GM23338 (cell line): Measurements from ENCODE around the gene CHP1. TPM values are rescaled to one million over a fixed set of nuclear protein-coding genes. Genes with fewer than 3 reads are reported as not detected.

Source experiments
- ATAC-seq: fragments of 200-7000 bp; cut with Tn5 transposase; 3 replicates; pipeline ENCODE4 v1.9.1; 2020
- DNase-seq: peaks from one replicate; pipeline ENCODE4 v3.0.0-alpha.2; 2015; ENCODE audit warnings: low spot score
- H2AFZ ChIP-seq: fragments of 200-600 bp; sonication (generic); 2 replicates; pipeline ENCODE4 v1.8.0; 2016; ENCODE audit warnings: antibody characterized with exemption, mild to moderate bottlenecking, moderate library complexity
- H3F3A ChIP-seq: fragments of 200-600 bp; sonication (generic); replicated peaks from 2 replicates; pipeline ENCODE4 v1.8.0; 2017; ENCODE audit warnings: antibody characterized with exemption, mixed run types, low read depth
- H3K27ac ChIP-seq: fragments of 200-600 bp; sonication (generic); 2 replicates; pipeline ENCODE4 v1.6.1; 2016; ENCODE audit warnings: low read depth
- H3K27me3 ChIP-seq: fragments of 200-600 bp; sonication (generic); 2 replicates; pipeline ENCODE4 v1.8.0; 2016; ENCODE audit warnings: mild to moderate bottlenecking, mixed run types, moderate library complexity; ENCODE audit not compliant: insufficient read depth
- H3K36me3 ChIP-seq: fragments of 200-600 bp; sonication (generic); 2 replicates; pipeline ENCODE4 v1.8.0; 2016; ENCODE audit warnings: mild to moderate bottlenecking; ENCODE audit not compliant: insufficient read depth
- H3K4me1 ChIP-seq: fragments of 200-600 bp; sonication (generic); 2 replicates; pipeline ENCODE4 v1.8.0; 2016; ENCODE audit warnings: mild to moderate bottlenecking, moderate library complexity; ENCODE audit not compliant: insufficient read depth
- H3K4me2 ChIP-seq: fragments of 200-600 bp; sonication (generic); 2 replicates; pipeline ENCODE4 v1.7.1; 2017; ENCODE audit warnings: mixed run types
- H3K4me3 ChIP-seq: fragments of 200-600 bp; sonication (generic); 2 replicates; pipeline ENCODE4 v1.6.1; 2016; ENCODE audit warnings: mixed run types
- H3K79me2 ChIP-seq: fragments of 200-600 bp; sonication (generic); replicated peaks from 2 replicates; pipeline ENCODE4 v1.8.0; 2017; ENCODE audit warnings: mild to moderate bottlenecking; ENCODE audit not compliant: insufficient read depth
- H3K9me2 ChIP-seq: fragments of 200-600 bp; sonication (generic); 2 replicates; pipeline ENCODE4 v1.8.0; 2017; ENCODE audit not compliant: insufficient read depth
- H4K20me1 ChIP-seq: fragments of 200-600 bp; sonication (generic); replicated peaks from 2 replicates; pipeline ENCODE4 v1.8.0; 2017; ENCODE audit warnings: mild to moderate bottlenecking; ENCODE audit not compliant: insufficient read depth
- H3K27ac Mint-ChIP-seq: 2 replicates; pipeline ENCODE4 v1.8.0; 2020; ENCODE audit warnings: inconsistent platforms, mild to moderate bottlenecking, moderate library complexity, mixed read lengths
- H3K27me3 Mint-ChIP-seq: 3 replicates; pipeline ENCODE4 v1.8.0; 2022; ENCODE audit warnings: low read depth, mild to moderate bottlenecking, moderate library complexity, mixed read lengths, inconsistent platforms; ENCODE audit not compliant: insufficient read depth, poor library complexity
- H3K36me3 Mint-ChIP-seq: 3 replicates; pipeline ENCODE4 v1.8.0; 2021; ENCODE audit warnings: low read depth, mild to moderate bottlenecking, inconsistent platforms, moderate library complexity, mixed read lengths
- H3K4me1 Mint-ChIP-seq: 3 replicates; pipeline ENCODE4 v1.8.0; 2020; ENCODE audit warnings: mild to moderate bottlenecking, inconsistent platforms, mixed read lengths
- H3K4me3 Mint-ChIP-seq: 3 replicates; pipeline ENCODE4 v1.8.0; 2021; ENCODE audit warnings: moderate library complexity, mild to moderate bottlenecking, inconsistent platforms, mixed read lengths
- H3K9me3 Mint-ChIP-seq: 3 replicates; pipeline ENCODE4 v1.8.0; 2020; ENCODE audit warnings: moderate library complexity, mild to moderate bottlenecking, inconsistent platforms, mixed read lengths
- CREB1 ChIP-seq: fragments of 250-450 bp; sonication (Bioruptor Pico); IDR thresholded peaks from 2 replicates; pipeline ENCODE4 v1.5.0; 2020; ENCODE audit warnings: low read depth, mild to moderate bottlenecking, moderate library complexity
- EZH2 ChIP-seq: fragments of 200-600 bp; sonication (generic); IDR thresholded peaks from one replicate; pipeline ENCODE4 v1.8.0; 2017; ENCODE audit warnings: antibody characterized with exemption, mild to moderate bottlenecking, low read depth; ENCODE audit not compliant: unreplicated experiment
- EZH2phosphoT487 ChIP-seq: fragments of 200-600 bp; sonication (generic); IDR thresholded peaks from one replicate; pipeline ENCODE4 v1.8.1; 2018; ENCODE audit warnings: antibody characterized with exemption; ENCODE audit not compliant: unreplicated experiment
- NANOG ChIP-seq: IDR thresholded peaks from 2 replicates; pipeline ENCODE4 v1.6.1; 2016; ENCODE audit warnings: antibody characterized with exemption, borderline replicate concordance
- POLR2AphosphoS5 ChIP-seq: IDR thresholded peaks from 2 replicates; pipeline ENCODE4 v1.6.1; 2016; ENCODE audit warnings: antibody characterized with exemption, low read depth
- STAT1 ChIP-seq: IDR thresholded peaks from one replicate; pipeline ENCODE4 v1.6.1; 2016; ENCODE audit warnings: antibody characterized with exemption; ENCODE audit not compliant: unreplicated experiment
- ZNF331 ChIP-seq: fragments of 250-450 bp; sonication (Bioruptor Pico); IDR thresholded peaks from 2 replicates; pipeline ENCODE4 v1.5.0; 2020; ENCODE audit warnings: low read depth, mild to moderate bottlenecking, moderate library complexity
- polyA plus RNA-seq: library from polyadenylated mRNA; unstranded; fragments of >200 nt; fragmentation: Nextera tagmentation; extraction: Ambion mirVana; gene quantifications from 2 replicates; pipeline ENCODE4 v1.2.1, GENCODE V29; 2016
- total RNA-seq: library from RNA; depleted of rRNA; stranded (reverse); fragments of >200 nt; shearing (Covaris generic); gene quantifications from 2 replicates; pipeline ENCODE4 v1.2.3, GENCODE V29; 2014
- TF ChIP-seq, protein P1 (sequence below): fragments of 250-450 bp; sonication (Bioruptor Pico); IDR thresholded peaks from 2 replicates; pipeline ENCODE4 v1.5.0; 2020; ENCODE audit warnings: mild to moderate bottlenecking, moderate library complexity
- TF ChIP-seq, protein P2 (sequence below), 2 experiments: fragments of 200-600 bp in 1 of 2; sonication (generic) in 1 of 2; conservative IDR thresholded peaks; 2 replicates each; pipeline versions ENCODE4 v1.5.1 to v1.6.1; 2016 to 2017; ENCODE audit warnings: antibody characterized with exemption in 2 of 2, low read depth in 2 of 2, mild to moderate bottlenecking in 2 of 2, moderate library complexity in 1 of 2
- TF ChIP-seq, protein P3 (sequence below): IDR thresholded peaks from one replicate; pipeline ENCODE4 v1.6.1; 2018; ENCODE audit warnings: antibody characterized with exemption; ENCODE audit not compliant: unreplicated experiment

The CHP1 gene
- total and polyA plus RNA-seq, 2 experiments from 2014 or later: 62.3 to 109 TPM

DNA sequence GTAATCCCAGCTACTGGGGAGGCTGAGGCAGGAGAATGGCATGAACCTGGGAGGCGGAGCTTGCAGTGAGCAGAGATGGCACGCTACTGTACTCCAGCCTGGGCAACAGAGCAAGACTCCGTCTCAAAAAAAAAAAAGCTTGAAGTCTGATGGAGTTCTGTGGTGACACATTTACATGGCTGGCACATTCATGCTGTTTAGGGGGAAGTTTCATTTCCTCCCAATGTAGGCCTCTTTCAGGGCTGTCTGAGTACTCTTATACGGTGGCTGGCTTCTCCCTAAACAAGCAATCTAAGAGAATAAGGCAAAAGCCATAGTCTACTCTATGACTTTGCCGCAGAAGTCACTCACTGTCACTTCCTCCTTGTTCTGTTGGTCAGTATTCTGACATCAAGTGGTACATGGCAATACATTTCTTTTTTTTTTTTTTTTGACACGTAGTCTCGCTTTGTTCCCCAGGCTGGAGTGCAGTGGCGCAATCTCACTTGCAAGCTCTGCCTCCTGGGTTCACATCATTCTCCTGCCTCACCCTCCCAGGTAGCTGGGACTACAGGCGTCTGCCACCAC lies 60.1 kb downstream of the CHP1 start (continued):
- TF ChIP-seq, protein P1, sequence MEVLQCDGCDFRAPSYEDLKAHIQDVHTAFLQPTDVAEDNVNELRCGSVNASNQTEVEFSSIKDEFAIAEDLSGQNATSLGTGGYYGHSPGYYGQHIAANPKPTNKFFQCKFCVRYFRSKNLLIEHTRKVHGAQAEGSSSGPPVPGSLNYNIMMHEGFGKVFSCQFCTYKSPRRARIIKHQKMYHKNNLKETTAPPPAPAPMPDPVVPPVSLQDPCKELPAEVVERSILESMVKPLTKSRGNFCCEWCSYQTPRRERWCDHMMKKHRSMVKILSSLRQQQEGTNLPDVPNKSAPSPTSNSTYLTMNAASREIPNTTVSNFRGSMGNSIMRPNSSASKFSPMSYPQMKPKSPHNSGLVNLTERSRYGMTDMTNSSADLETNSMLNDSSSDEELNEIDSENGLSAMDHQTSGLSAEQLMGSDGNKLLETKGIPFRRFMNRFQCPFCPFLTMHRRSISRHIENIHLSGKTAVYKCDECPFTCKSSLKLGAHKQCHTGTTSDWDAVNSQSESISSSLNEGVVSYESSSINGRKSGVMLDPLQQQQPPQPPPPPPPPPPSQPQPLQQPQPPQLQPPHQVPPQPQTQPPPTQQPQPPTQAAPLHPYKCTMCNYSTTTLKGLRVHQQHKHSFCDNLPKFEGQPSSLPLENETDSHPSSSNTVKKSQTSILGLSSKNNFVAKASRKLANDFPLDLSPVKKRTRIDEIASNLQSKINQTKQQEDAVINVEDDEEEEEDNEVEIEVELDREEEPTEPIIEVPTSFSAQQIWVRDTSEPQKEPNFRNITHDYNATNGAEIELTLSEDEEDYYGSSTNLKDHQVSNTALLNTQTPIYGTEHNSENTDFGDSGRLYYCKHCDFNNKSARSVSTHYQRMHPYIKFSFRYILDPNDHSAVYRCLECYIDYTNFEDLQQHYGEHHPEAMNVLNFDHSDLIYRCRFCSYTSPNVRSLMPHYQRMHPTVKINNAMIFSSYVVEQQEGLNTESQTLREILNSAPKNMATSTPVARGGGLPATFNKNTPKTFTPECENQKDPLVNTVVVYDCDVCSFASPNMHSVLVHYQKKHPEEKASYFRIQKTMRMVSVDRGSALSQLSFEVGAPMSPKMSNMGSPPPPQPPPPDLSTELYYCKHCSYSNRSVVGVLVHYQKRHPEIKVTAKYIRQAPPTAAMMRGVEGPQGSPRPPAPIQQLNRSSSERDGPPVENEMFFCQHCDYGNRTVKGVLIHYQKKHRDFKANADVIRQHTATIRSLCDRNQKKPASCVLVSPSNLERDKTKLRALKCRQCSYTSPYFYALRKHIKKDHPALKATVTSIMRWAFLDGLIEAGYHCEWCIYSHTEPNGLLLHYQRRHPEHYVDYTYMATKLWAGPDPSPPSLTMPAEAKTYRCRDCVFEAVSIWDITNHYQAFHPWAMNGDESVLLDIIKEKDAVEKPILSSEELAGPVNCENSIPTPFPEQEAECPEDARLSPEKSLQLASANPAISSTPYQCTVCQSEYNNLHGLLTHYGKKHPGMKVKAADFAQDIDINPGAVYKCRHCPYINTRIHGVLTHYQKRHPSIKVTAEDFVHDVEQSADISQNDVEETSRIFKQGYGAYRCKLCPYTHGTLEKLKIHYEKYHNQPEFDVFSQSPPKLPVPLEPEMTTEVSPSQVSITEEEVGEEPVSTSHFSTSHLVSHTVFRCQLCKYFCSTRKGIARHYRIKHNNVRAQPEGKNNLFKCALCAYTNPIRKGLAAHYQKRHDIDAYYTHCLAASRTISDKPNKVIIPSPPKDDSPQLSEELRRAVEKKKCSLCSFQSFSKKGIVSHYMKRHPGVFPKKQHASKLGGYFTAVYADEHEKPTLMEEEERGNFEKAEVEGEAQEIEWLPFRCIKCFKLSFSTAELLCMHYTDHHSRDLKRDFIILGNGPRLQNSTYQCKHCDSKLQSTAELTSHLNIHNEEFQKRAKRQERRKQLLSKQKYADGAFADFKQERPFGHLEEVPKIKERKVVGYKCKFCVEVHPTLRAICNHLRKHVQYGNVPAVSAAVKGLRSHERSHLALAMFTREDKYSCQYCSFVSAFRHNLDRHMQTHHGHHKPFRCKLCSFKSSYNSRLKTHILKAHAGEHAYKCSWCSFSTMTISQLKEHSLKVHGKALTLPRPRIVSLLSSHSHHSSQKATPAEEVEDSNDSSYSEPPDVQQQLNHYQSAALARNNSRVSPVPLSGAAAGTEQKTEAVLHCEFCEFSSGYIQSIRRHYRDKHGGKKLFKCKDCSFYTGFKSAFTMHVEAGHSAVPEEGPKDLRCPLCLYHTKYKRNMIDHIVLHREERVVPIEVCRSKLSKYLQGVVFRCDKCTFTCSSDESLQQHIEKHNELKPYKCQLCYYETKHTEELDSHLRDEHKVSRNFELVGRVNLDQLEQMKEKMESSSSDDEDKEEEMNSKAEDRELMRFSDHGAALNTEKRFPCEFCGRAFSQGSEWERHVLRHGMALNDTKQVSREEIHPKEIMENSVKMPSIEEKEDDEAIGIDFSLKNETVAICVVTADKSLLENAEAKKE (CRISPR knock-in tag): no peak

DNA sequence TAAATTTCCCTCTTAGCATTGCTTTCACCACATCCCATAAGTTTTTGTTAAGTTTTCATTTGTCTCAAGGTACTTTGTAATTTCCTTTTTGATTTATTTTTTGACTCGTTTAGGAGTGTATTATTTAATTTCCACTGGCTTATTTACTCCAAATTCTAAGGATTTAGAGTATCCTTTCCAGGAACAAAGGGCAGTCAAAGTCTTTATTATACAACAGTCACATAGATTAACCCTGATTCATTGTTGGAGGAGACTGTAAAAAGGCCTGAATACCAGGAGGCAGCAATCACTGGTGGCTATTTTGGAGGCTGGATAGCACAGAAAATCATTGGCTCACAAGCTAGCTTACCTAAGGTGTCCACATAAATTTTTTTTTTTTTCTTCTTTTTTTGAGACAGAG lies 61.5 kb downstream of the CHP1 start:
- DNase-seq (no peak), ATAC-seq (no peak; the same call in 1 of the 3 replicates)
- H3K9me3 Mint-ChIP-seq: no peaks in the 10 kb centered on the region
- H3K79me2 ChIP-seq: peaks cover 68% of the 10 kb centered on the region
- H3K4me1 ChIP-seq: no peaks in the 10 kb centered on the region
- no peak overlapping the region for H3K4me2 ChIP-seq
- no peaks in the 10 kb centered on the region for H3K9me2 ChIP-seq
- H3K27me3 ChIP-seq: no peaks in the 10 kb centered on the region
- no peak overlapping the region for H2AFZ ChIP-seq
- H3K27ac Mint-ChIP-seq: no peak overlapping the region; the same call in 1 of the 2 replicates
- H3K27me3 Mint-ChIP-seq: peaks cover 2% of the 10 kb centered on the region
- H3K36me3 ChIP-seq: peaks cover 37% of the 10 kb centered on the region
- H3K36me3 Mint-ChIP-seq: peaks cover 52% of the 10 kb centered on the region
- peaks cover 5% of the 10 kb centered on the region; the same call in 1 of the 3 replicates for H3K4me1 Mint-ChIP-seq
- H3K4me3 Mint-ChIP-seq: no peak overlapping the region
- peak overlapping the region; percentile 48; the same call in 1 of the 2 replicates for H3K27ac ChIP-seq
- H4K20me1 ChIP-seq: peaks cover 35% of the 10 kb centered on the region
- peaks cover 9% of the 10 kb centered on the region; the same call in 1 of the 2 replicates for H3F3A ChIP-seq
- H3K4me3 ChIP-seq: no peak overlapping the region
- TF ChIP-seq CREB1 (no peak), STAT1 (no peak), POLR2AphosphoS5 (no peak), NANOG (no peak), EZH2 (no peak), ZNF331 (CRISPR knock-in tag) (no peak), EZH2phosphoT487 (no peak)
- TF ChIP-seq, protein P2, sequence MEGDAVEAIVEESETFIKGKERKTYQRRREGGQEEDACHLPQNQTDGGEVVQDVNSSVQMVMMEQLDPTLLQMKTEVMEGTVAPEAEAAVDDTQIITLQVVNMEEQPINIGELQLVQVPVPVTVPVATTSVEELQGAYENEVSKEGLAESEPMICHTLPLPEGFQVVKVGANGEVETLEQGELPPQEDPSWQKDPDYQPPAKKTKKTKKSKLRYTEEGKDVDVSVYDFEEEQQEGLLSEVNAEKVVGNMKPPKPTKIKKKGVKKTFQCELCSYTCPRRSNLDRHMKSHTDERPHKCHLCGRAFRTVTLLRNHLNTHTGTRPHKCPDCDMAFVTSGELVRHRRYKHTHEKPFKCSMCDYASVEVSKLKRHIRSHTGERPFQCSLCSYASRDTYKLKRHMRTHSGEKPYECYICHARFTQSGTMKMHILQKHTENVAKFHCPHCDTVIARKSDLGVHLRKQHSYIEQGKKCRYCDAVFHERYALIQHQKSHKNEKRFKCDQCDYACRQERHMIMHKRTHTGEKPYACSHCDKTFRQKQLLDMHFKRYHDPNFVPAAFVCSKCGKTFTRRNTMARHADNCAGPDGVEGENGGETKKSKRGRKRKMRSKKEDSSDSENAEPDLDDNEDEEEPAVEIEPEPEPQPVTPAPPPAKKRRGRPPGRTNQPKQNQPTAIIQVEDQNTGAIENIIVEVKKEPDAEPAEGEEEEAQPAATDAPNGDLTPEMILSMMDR (conservative IDR thresholded peaks at IDR 0.05; ENCODE audit: low read depth in 2 of 2): no peak
- TF ChIP-seq, protein P3, sequence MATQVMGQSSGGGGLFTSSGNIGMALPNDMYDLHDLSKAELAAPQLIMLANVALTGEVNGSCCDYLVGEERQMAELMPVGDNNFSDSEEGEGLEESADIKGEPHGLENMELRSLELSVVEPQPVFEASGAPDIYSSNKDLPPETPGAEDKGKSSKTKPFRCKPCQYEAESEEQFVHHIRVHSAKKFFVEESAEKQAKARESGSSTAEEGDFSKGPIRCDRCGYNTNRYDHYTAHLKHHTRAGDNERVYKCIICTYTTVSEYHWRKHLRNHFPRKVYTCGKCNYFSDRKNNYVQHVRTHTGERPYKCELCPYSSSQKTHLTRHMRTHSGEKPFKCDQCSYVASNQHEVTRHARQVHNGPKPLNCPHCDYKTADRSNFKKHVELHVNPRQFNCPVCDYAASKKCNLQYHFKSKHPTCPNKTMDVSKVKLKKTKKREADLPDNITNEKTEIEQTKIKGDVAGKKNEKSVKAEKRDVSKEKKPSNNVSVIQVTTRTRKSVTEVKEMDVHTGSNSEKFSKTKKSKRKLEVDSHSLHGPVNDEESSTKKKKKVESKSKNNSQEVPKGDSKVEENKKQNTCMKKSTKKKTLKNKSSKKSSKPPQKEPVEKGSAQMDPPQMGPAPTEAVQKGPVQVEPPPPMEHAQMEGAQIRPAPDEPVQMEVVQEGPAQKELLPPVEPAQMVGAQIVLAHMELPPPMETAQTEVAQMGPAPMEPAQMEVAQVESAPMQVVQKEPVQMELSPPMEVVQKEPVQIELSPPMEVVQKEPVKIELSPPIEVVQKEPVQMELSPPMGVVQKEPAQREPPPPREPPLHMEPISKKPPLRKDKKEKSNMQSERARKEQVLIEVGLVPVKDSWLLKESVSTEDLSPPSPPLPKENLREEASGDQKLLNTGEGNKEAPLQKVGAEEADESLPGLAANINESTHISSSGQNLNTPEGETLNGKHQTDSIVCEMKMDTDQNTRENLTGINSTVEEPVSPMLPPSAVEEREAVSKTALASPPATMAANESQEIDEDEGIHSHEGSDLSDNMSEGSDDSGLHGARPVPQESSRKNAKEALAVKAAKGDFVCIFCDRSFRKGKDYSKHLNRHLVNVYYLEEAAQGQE: no peak
